Neural cell (in vitro differentiated cells): ENCODE data around the gene INHBC. TPM values are rescaled to one million over a fixed set of nuclear protein-coding genes. Genes with fewer than 3 reads are reported as not detected.

Source experiments
- H2AFZ ChIP-seq: fragments of 200-600, 300-800 bp; sonication (generic), shearing (Covaris generic); 2 replicates; pipeline ENCODE4 v1.6.0; 2014; ENCODE audit warnings: low read depth, mild to moderate bottlenecking, antibody characterized with exemption, low read length, moderate library complexity
- H3F3A ChIP-seq: fragments of 200-600 bp; shearing (Covaris generic); 2 replicates; pipeline ENCODE4 v1.6.1; 2016; ENCODE audit warnings: mild to moderate bottlenecking, moderate library complexity, mixed read lengths, antibody characterized with exemption, low read length; ENCODE audit not compliant: insufficient read depth, poor library complexity, severe bottlenecking
- H3K27ac ChIP-seq: fragments of 200-600, 300-800 bp; sonication (generic), shearing (Covaris generic); 2 replicates; pipeline ENCODE4 v1.5.1; 2014; ENCODE audit warnings: mild to moderate bottlenecking, low read length, moderate library complexity
- H3K27me3 ChIP-seq: fragments of 300-800, 200-600 bp; sonication (generic), shearing (Covaris generic); 2 replicates; pipeline ENCODE4 v1.6.0; 2014; ENCODE audit warnings: mild to moderate bottlenecking, low read depth, low read length, moderate library complexity; ENCODE audit not compliant: insufficient read depth
- H3K36me3 ChIP-seq: fragments of 300-800, 200-600 bp; sonication (generic), shearing (Covaris generic); 2 replicates; pipeline ENCODE4 v1.5.1; 2014; ENCODE audit warnings: mild to moderate bottlenecking, antibody characterized with exemption, low read length, moderate library complexity; ENCODE audit not compliant: insufficient read depth
- H3K4me2 ChIP-seq: fragments of 300-800, 200-600 bp; sonication (generic), shearing (Covaris generic); 2 replicates; pipeline ENCODE4 v1.6.0; 2014; ENCODE audit warnings: mild to moderate bottlenecking, low read length
- H3K4me3 ChIP-seq: fragments of 300-800, 200-600 bp; sonication (generic), shearing (Covaris generic); 2 replicates; pipeline ENCODE4 v1.5.1; 2014; ENCODE audit warnings: mild to moderate bottlenecking, low read length, moderate library complexity
- H3K79me2 ChIP-seq: fragments of 200-600 bp; shearing (Covaris generic); replicated peaks from 2 replicates; pipeline ENCODE4 v1.6.0; 2014; ENCODE audit warnings: mild to moderate bottlenecking, low read length, moderate library complexity; ENCODE audit not compliant: insufficient read depth
- H3K9ac ChIP-seq: fragments of 300-800, 200-600 bp; sonication (generic), shearing (Covaris generic); 2 replicates; pipeline ENCODE4 v1.6.1; 2016; ENCODE audit warnings: mild to moderate bottlenecking, low read length, mixed read lengths
- H3K9me2 ChIP-seq: fragments of 200-600 bp; shearing (Covaris generic); 2 replicates; pipeline ENCODE4 v1.6.1; 2016; ENCODE audit warnings: mild to moderate bottlenecking, low read length, mixed read lengths; ENCODE audit not compliant: insufficient read depth
- H3K9me3 ChIP-seq: fragments of 200-600, 300-800 bp; sonication (generic), shearing (Covaris generic); 2 replicates; pipeline ENCODE4 v1.6.1; 2016; ENCODE audit warnings: mild to moderate bottlenecking, mixed run types, low read length, moderate library complexity, mixed read lengths
- H4K20me1 ChIP-seq: fragments of 200-600 bp; shearing (Covaris generic); 2 replicates; pipeline ENCODE4 v1.6.1; 2016; ENCODE audit warnings: mild to moderate bottlenecking, mixed run types; ENCODE audit not compliant: insufficient read depth
- EP300 ChIP-seq: fragments of 450-650 bp; conservative IDR thresholded peaks from 2 replicates; pipeline ENCODE4 v1.6.1; 2014; ENCODE audit warnings: antibody characterized with exemption, mild to moderate bottlenecking, moderate library complexity; ENCODE audit not compliant: poor library complexity, severe bottlenecking
- EZH2 ChIP-seq: fragments of 200-600, 300-800 bp; shearing (Covaris generic), sonication (generic); IDR thresholded peaks from 2 replicates; pipeline ENCODE4 v1.6.1; 2014; ENCODE audit warnings: antibody characterized with exemption, low read length, borderline replicate concordance, mild to moderate bottlenecking; ENCODE audit not compliant: insufficient read depth, poor library complexity, severe bottlenecking
- MXI1 ChIP-seq: fragments of 450-650 bp; conservative IDR thresholded peaks from 2 replicates; pipeline ENCODE4 v1.6.1; 2014; ENCODE audit warnings: antibody characterized with exemption, mild to moderate bottlenecking; ENCODE audit not compliant: poor library complexity, severe bottlenecking
- POLR2AphosphoS5 ChIP-seq: IDR thresholded peaks from 2 replicates; pipeline ENCODE4 v1.6.1; 2012
- RAD21 ChIP-seq: fragments of 450-650 bp; conservative IDR thresholded peaks from 2 replicates; pipeline ENCODE4 v1.6.1; 2014; ENCODE audit warnings: antibody characterized with exemption, mild to moderate bottlenecking, moderate library complexity
- SMC3 ChIP-seq: fragments of 450-650 bp; conservative IDR thresholded peaks from 2 replicates; pipeline ENCODE4 v1.6.1; 2014; ENCODE audit warnings: antibody characterized with exemption, mild to moderate bottlenecking, moderate library complexity; ENCODE audit not compliant: poor library complexity
- TAF1 ChIP-seq: IDR thresholded peaks from 2 replicates; pipeline ENCODE4 v1.6.1; 2012; ENCODE audit warnings: low read depth
- polyA plus RNA-seq: library from polyadenylated mRNA; depleted of rRNA; stranded (reverse); fragments of >200 nt; gene quantifications from 2 replicates; pipeline ENCODE4 v1.2.3, GENCODE V29; 2014
- small RNA-seq, 3 experiments: library from RNA; depleted of rRNA; stranded (forward); fragments of <200 nt; gene quantifications; one replicate each; pipeline ENCODE3, GENCODE V24; 2012
- TF ChIP-seq, protein P1 (sequence below): fragments of 450-650 bp; IDR thresholded peaks from 2 replicates; pipeline ENCODE4 v1.5.1; 2014; ENCODE audit warnings: antibody characterized with exemption, mild to moderate bottlenecking, moderate library complexity; ENCODE audit not compliant: poor library complexity, severe bottlenecking
- TF ChIP-seq, protein P2 (sequence below): IDR thresholded peaks from 2 replicates; pipeline ENCODE4 v1.6.1; 2012; ENCODE audit warnings: borderline replicate concordance

Gene INHBC
- polyA plus RNA-seq, 1 donor from 2014 or later, result not detected

DNA sequence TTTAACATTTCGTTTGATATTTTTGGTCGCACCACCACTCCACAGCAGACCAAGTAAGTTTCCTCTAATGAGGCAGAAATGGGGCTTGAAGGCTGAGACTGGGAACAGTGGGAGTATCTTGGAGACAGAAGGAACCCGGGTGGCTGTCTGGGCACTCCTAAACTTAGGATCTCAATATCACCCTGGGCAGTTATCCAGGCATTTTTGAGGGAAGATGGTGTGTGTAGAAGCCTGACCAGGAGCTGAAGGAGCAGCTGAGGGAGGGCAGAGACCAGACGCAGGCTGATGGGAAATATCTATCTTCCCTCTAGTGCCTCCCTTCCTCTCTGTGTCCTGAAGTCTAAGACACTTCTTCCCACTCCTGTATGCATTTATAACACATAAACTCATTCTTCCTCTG is 64.0 kb downstream of the INHBC start:
- H3K9me3 ChIP-seq, result no peaks in the 10 kb centered on the region
- H3K27me3 ChIP-seq, result no peaks in the 10 kb centered on the region
- H3K9ac ChIP-seq, result no peak overlapping the region
- no peaks in the 10 kb centered on the region for H3K9me2 ChIP-seq
- peaks cover 9% of the 10 kb centered on the region for H3K36me3 ChIP-seq
- no peaks in the 10 kb centered on the region for H3F3A ChIP-seq
- no peaks in the 10 kb centered on the region for H3K79me2 ChIP-seq
- H3K4me2 ChIP-seq, result no peak overlapping the region
- H3K4me3 ChIP-seq, result no peak overlapping the region
- no peaks in the 10 kb centered on the region for H4K20me1 ChIP-seq
- no peak for TF ChIP-seq EP300
- TF ChIP-seq EZH2, result no peak
- TF ChIP-seq MXI1, result no peak
- no peak for TF ChIP-seq RAD21
- no peak for TF ChIP-seq SMC3
- no peak for TF ChIP-seq TAF1
- TF ChIP-seq, protein P1, sequence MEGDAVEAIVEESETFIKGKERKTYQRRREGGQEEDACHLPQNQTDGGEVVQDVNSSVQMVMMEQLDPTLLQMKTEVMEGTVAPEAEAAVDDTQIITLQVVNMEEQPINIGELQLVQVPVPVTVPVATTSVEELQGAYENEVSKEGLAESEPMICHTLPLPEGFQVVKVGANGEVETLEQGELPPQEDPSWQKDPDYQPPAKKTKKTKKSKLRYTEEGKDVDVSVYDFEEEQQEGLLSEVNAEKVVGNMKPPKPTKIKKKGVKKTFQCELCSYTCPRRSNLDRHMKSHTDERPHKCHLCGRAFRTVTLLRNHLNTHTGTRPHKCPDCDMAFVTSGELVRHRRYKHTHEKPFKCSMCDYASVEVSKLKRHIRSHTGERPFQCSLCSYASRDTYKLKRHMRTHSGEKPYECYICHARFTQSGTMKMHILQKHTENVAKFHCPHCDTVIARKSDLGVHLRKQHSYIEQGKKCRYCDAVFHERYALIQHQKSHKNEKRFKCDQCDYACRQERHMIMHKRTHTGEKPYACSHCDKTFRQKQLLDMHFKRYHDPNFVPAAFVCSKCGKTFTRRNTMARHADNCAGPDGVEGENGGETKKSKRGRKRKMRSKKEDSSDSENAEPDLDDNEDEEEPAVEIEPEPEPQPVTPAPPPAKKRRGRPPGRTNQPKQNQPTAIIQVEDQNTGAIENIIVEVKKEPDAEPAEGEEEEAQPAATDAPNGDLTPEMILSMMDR, result no peak
- TF ChIP-seq, protein P2, sequence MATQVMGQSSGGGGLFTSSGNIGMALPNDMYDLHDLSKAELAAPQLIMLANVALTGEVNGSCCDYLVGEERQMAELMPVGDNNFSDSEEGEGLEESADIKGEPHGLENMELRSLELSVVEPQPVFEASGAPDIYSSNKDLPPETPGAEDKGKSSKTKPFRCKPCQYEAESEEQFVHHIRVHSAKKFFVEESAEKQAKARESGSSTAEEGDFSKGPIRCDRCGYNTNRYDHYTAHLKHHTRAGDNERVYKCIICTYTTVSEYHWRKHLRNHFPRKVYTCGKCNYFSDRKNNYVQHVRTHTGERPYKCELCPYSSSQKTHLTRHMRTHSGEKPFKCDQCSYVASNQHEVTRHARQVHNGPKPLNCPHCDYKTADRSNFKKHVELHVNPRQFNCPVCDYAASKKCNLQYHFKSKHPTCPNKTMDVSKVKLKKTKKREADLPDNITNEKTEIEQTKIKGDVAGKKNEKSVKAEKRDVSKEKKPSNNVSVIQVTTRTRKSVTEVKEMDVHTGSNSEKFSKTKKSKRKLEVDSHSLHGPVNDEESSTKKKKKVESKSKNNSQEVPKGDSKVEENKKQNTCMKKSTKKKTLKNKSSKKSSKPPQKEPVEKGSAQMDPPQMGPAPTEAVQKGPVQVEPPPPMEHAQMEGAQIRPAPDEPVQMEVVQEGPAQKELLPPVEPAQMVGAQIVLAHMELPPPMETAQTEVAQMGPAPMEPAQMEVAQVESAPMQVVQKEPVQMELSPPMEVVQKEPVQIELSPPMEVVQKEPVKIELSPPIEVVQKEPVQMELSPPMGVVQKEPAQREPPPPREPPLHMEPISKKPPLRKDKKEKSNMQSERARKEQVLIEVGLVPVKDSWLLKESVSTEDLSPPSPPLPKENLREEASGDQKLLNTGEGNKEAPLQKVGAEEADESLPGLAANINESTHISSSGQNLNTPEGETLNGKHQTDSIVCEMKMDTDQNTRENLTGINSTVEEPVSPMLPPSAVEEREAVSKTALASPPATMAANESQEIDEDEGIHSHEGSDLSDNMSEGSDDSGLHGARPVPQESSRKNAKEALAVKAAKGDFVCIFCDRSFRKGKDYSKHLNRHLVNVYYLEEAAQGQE, result no peak
- no peak for TF ChIP-seq POLR2AphosphoS5
- no peak overlapping the region for H2AFZ ChIP-seq
- no peak overlapping the region for H3K27ac ChIP-seq

DNA sequence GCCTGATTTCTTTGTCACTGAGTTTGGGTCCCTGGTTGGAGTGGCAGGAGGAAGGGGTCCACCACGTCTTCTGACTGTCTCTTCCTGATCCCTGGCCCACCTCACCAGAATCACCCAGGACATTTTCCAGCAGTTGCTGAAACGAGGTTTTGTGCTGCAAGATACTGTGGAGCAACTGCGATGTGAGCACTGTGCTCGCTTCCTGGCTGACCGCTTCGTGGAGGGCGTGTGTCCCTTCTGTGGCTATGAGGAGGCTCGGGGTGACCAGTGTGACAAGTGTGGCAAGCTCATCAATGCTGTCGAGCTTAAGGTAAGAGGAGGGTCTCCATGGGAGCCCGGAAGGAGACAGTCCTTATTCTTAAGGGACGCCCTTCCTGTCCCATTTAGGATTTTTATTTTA is 65.6 kb downstream of the INHBC start:
- Histone ChIP-seq H2AFZ (no peak overlapping the region), H3K36me3 (peaks cover 15% of the 10 kb centered on the region), H3K9me2 (no peaks in the 10 kb centered on the region), H3K4me3 (no peak overlapping the region), H3K79me2 (no peaks in the 10 kb centered on the region), H3K9ac (no peak overlapping the region), H3K27me3 (no peaks in the 10 kb centered on the region), H4K20me1 (no peaks in the 10 kb centered on the region), H3K4me2 (no peak overlapping the region), H3F3A (no peaks in the 10 kb centered on the region), H3K9me3 (no peaks in the 10 kb centered on the region), H3K27ac (no peak overlapping the region)
- no peak for TF ChIP-seq EP300

Small RNAs within 50 kb of the gene (small RNA-seq; reads per million reads assigned to genes)
- gene RNU6-879P, result 0 reads per million in 3 experiments

Other genes with a start within 250 kb of the INHBC start
- 0.53 TPM in 1 of 2 replicates, not detected in the other for gene NXPH4, start 218.0 kb upstream of the INHBC start, polyA plus RNA-seq
- gene SHMT2, start 205.1 kb upstream of the INHBC start, polyA plus RNA-seq, result 38.2 and 42.2 TPM in 2 replicates
- gene STAC3, start 183.6 kb upstream of the INHBC start, polyA plus RNA-seq, result 1.3 and 2.9 TPM in 2 replicates
- 11.1 and 13.7 TPM in 2 replicates for gene R3HDM2, start 3.7 kb upstream of the INHBC start, polyA plus RNA-seq
- gene INHBE, start 20.5 kb downstream of the INHBC start, polyA plus RNA-seq, result 0.30 and 2.3 TPM in 2 replicates
- gene GLI1, start 25.0 kb downstream of the INHBC start, polyA plus RNA-seq, result 4.2 TPM in 1 of 2 replicates, not detected in the other
- not detected in 2 replicates for gene ARHGAP9, start 45.1 kb downstream of the INHBC start, polyA plus RNA-seq
- gene MARS1, start 53.3 kb downstream of the INHBC start, polyA plus RNA-seq, result 312 and 321 TPM in 2 replicates
- 24.0 and 25.8 TPM in 2 replicates for gene DDIT3, start 85.7 kb downstream of the INHBC start, polyA plus RNA-seq
- gene MBD6, start 88.0 kb downstream of the INHBC start, polyA plus RNA-seq, result 2.1 and 6.2 TPM in 2 replicates
- 351 and 369 TPM in 2 replicates for gene DCTN2, start 112.4 kb downstream of the INHBC start, polyA plus RNA-seq
- 58.8 and 67.5 TPM in 2 replicates for gene KIF5A, start 115.3 kb downstream of the INHBC start, polyA plus RNA-seq
- gene PIP4K2C, start 156.4 kb downstream of the INHBC start, polyA plus RNA-seq, result 22.1 and 31.0 TPM in 2 replicates
- 141 and 163 TPM in 2 replicates for gene DTX3, start 170.0 kb downstream of the INHBC start, polyA plus RNA-seq
- gene ARHGEF25, start 176.7 kb downstream of the INHBC start, polyA plus RNA-seq, result 12.9 and 18.8 TPM in 2 replicates
- gene B4GALNT1, start 198.4 kb downstream of the INHBC start, polyA plus RNA-seq, result 99.9 and 152 TPM in 2 replicates